Tibial nerve (tissue), 4 donors: ENCODE data around the gene LIPM. TPM values are rescaled to one million over a fixed set of nuclear protein-coding genes. Genes with fewer than 3 reads are reported as not detected.
A peak's percentile ranks its signal among the peaks of the same experiment; 100 is the strongest.

Experiments
- DNase-seq, 2 donors: peaks; one replicate each; pipeline ENCODE4 v3.0.0-alpha.2; 2019; ENCODE audit warnings: low spot score in 2 of 2
- H3K27ac ChIP-seq, 4 donors: fragments of 200-600 bp; sonication (generic) in 3 of 4; one replicate each; pipeline ENCODE4 v1.5.1; 2017 to 2019; ENCODE audit warnings: mild to moderate bottlenecking in 1 of 4
- H3K27me3 ChIP-seq, 2 donors: fragments of 200-600 bp; sonication (generic) in 1 of 2; one replicate each; pipeline versions ENCODE4 v1.5.1 to v1.6.0; 2017 to 2019
- H3K36me3 ChIP-seq, 3 donors: fragments of 200-600 bp; sonication (generic); one replicate each; pipeline ENCODE4 v1.5.1; 2018 to 2019
- H3K4me1 ChIP-seq, 4 donors: fragments of 200-600 bp; sonication (generic) in 3 of 4; one replicate each; pipeline ENCODE4 v1.5.1; 2017 to 2019
- H3K4me3 ChIP-seq, 4 donors: fragments of 200-600 bp; sonication (generic) in 3 of 4; one replicate each; pipeline ENCODE4 v1.5.1; 2017 to 2019; ENCODE audit warnings: mild to moderate bottlenecking in 1 of 4, moderate library complexity in 1 of 4
- H3K9me3 ChIP-seq, 4 donors: fragments of 200-600 bp; sonication (generic) in 3 of 4; one replicate each; pipeline ENCODE4 v1.5.1; 2017 to 2019
- CTCF ChIP-seq, 5 experiments: fragments of 200-600 bp in 3 of 5; fragments of 450-650 bp in 2 of 5; sonication (generic) in 3 of 5; IDR thresholded peaks; one replicate each; pipeline ENCODE4 v1.5.1; 2016 to 2019; ENCODE audit warnings: antibody characterized with exemption in 5 of 5, mild to moderate bottlenecking in 3 of 5, moderate library complexity in 2 of 5
- EP300 ChIP-seq, 2 donors: sonication (generic); formaldehyde crosslinking; IDR thresholded peaks; one replicate each; pipeline ENCODE4 v1.6.1; 2017; ENCODE audit warnings: antibody characterized with exemption in 2 of 2, mild to moderate bottlenecking in 1 of 2
- POLR2A ChIP-seq, 2 donors: fragments of 450-650 bp; IDR thresholded peaks; one replicate each; pipeline ENCODE4 v1.6.1; 2017; ENCODE audit warnings: antibody characterized with exemption in 2 of 2, mild to moderate bottlenecking in 2 of 2, moderate library complexity in 2 of 2
- WGBS, 2 donors: methylation state at CpG; one replicate each; pipeline ENCODE4 v1.1.5; 2018; 5-methylcytosine and 5-hydroxymethylcytosine counted together
- total RNA-seq, 4 donors: library from RNA; depleted of rRNA; stranded (reverse); fragments of >200 nt; gene quantifications; one replicate each; pipeline ENCODE4 v1.1.0, GENCODE V29; 2016

LIPM gene
- total RNA-seq, 4 donors from 2014 or later = not detected

GRCh38 chr10:88854684-88855083, 52.2 kb downstream of the LIPM start:
- H3K4me3 ChIP-seq = no peak overlapping the region
- DNase-seq = no peak
- WGBS, 2 donors = 50 to 67% methylated on average over 3 of the region's 3 CpGs
- no peaks in the 10 kb centered on the region for H3K36me3 ChIP-seq
- no peaks in the 10 kb centered on the region for H3K9me3 ChIP-seq
- no peaks in the 10 kb centered on the region for H3K4me1 ChIP-seq
- no peaks in the 10 kb centered on the region for H3K27me3 ChIP-seq
- H3K27ac ChIP-seq = no peak overlapping the region
- TF ChIP-seq POLR2A (IDR thresholded peaks at IDR 0.05) (no peak), EP300 (IDR thresholded peaks at IDR 0.05) (no peak), CTCF (IDR thresholded peaks at IDR 0.05) (no peak)

- H3K36me3 ChIP-seq = no peaks in the 10 kb centered on the region
- H3K27ac ChIP-seq = no peak overlapping the region
- H3K9me3 ChIP-seq = no peaks in the 10 kb centered on the region
- no peak overlapping the region for H3K4me3 ChIP-seq
- DNase-seq = no peak
- H3K4me1 ChIP-seq = no peaks in the 10 kb centered on the region
- TF ChIP-seq EP300 (IDR thresholded peaks at IDR 0.05) (no peak), POLR2A (IDR thresholded peaks at IDR 0.05) (no peak)
- no peaks in the 10 kb centered on the region for H3K27me3 ChIP-seq
Observed at GRCh38 chr10:88857831-88858230, 55.3 kb downstream of the LIPM start.

- no peak overlapping the region for H3K27ac ChIP-seq
- H3K4me1 ChIP-seq = no peaks in the 10 kb centered on the region
- no peak for DNase-seq
- H3K9me3 ChIP-seq = no peaks in the 10 kb centered on the region
- H3K36me3 ChIP-seq = no peaks in the 10 kb centered on the region
- TF ChIP-seq EP300 (IDR thresholded peaks at IDR 0.05) (no peak), POLR2A (IDR thresholded peaks at IDR 0.05) (no peak), CTCF (IDR thresholded peaks at IDR 0.05) (no peak)
- no peak overlapping the region for H3K4me3 ChIP-seq
- no peaks in the 10 kb centered on the region for H3K27me3 ChIP-seq
- WGBS, 2 donors = 65 to 76% methylated on average over 2 of the region's 2 CpGs
Observed at GRCh38 chr10:88858491-88858890, 56.0 kb downstream of the LIPM start.

- Histone ChIP-seq H3K4me1 (no peaks in the 10 kb centered on the region), H3K36me3 (no peaks in the 10 kb centered on the region), H3K4me3 (no peak overlapping the region), H3K27me3 (no peaks in the 10 kb centered on the region), H3K27ac (no peak overlapping the region), H3K9me3 (no peaks in the 10 kb centered on the region)
- TF ChIP-seq EP300 (IDR thresholded peaks at IDR 0.05) (no peak), POLR2A (IDR thresholded peaks at IDR 0.05) (no peak), CTCF (IDR thresholded peaks at IDR 0.05) (no peak)
- 0 to 32% methylated on average over 1 of the region's 1 CpG for WGBS, 2 donors
- no peak for DNase-seq
Observed at GRCh38 chr10:88861036-88861435, 58.5 kb downstream of the LIPM start.

- Histone ChIP-seq H3K9me3 (no peaks in the 10 kb centered on the region), H3K36me3 (no peaks in the 10 kb centered on the region), H3K27ac (no peak overlapping the region), H3K4me3 (no peak overlapping the region), H3K27me3 (no peaks in the 10 kb centered on the region), H3K4me1 (no peaks in the 10 kb centered on the region)
- WGBS, 2 donors = 73 to 86% methylated on average over 4 of the region's 4 CpGs
- no peak for DNase-seq
- peak in 1 of 5 experiments; percentile 18 for TF ChIP-seq CTCF (IDR thresholded peaks at IDR 0.05)
- no peak for TF ChIP-seq EP300 (IDR thresholded peaks at IDR 0.05)
- no peak for TF ChIP-seq POLR2A (IDR thresholded peaks at IDR 0.05)
Observed at GRCh38 chr10:88865281-88865876, 62.8 kb downstream of the LIPM start.

- H3K27ac ChIP-seq = no peak overlapping the region
- H3K36me3 ChIP-seq = no peaks in the 10 kb centered on the region
- DNase-seq = no peak
- H3K9me3 ChIP-seq = no peaks in the 10 kb centered on the region
- TF ChIP-seq CTCF (IDR thresholded peaks at IDR 0.05) (no peak), EP300 (IDR thresholded peaks at IDR 0.05) (no peak), POLR2A (IDR thresholded peaks at IDR 0.05) (no peak)
- WGBS, 2 donors = 98% methylated on average over 2 of the region's 2 CpGs
- no peaks in the 10 kb centered on the region for H3K27me3 ChIP-seq
- H3K4me1 ChIP-seq = no peaks in the 10 kb centered on the region
- H3K4me3 ChIP-seq = no peak overlapping the region
Observed at GRCh38 chr10:88866454-88866853, 63.9 kb downstream of the LIPM start.
